NCI-H146 treated with DMSO at 0.1 percent for 48 hours (cell line): Measurements from ENCODE around the gene E4F1.

Source experiments
- DNase-seq: peaks from one replicate; lab custom pipeline; 2025; ENCODE audit not compliant: unreplicated experiment; lab: John Stamatoyannopoulos, UW

The E4F1 gene

DNA sequence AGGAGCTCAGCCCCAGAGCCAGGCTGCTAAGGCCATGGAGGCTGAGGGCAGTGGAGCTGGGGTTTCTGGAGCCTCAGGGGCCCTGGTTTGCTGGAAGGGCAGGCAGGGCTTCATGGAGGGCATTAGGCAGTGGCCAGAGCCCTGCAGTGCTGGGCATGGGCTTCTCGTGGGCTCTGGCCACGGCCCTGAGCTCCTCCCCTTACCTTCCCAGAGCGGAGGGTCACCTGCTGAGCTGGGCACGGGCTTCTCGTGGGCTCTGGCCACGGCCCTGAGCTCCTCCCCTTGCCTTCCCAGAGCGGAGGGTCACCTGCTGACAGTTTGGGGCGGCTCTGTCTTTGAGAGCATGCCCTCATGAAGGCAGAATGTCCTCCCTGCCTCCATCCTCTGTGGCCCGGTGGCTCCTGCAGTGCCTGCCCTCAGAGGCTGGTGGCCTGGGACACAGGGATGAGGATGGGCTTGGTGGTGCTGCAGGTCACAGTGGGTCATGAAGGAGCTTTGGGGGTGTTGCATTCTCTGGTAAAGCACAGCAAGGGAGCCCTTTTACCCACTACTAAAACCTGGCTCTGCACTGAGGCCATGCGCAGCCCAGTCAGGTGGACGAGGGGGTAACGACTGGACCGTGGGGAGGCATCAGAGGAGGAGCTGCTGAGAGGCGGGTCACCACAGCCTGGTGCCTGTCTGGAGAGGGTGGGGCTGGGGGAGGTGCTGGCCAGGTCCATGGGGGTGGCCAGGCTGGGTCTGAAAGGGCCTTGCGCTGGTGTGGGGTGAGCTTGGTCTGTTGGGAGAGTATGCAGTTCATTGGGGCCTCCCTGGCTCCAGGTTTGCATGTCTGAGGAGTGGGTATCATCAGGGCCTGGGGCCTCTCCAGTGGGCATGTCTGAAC, 47.4 kb downstream of the E4F1 start:
- no peak for DNase-seq

DNA sequence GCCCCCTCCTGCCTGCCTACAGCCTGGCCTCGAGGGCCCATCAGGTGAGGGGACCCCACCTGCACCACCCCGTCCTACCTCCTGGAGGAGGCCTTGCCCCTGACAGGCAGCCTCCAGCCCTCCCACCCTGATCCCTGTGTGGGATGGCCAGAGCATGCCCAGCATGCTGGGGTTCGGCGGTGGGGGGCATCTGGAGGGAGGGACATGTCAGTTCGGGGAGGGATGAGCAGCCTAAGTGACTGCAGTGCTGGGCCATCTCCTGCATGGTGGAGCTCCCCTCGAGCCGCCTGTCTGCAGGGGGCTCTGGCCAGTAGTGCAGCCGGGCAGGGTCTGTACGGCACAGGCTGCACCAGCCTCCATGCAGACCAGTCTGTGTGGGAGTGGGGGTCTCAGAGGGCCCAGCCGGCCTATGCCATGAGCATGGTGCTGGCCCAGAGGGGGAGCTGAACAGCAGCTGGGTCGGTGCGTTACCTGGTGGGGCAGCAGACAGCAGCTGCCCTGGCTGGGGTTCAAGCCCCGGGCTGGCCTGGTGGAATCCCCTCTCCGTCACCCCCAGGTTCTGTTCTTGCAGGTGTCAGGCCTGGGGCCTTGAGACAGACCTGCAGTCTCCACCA, 48.6 kb downstream of the E4F1 start:
- DNase-seq, result no peak

GRCh38 chr16:2273484-2273883, 50.1 kb downstream of the E4F1 start:
- DNase-seq, result no peak

DNA sequence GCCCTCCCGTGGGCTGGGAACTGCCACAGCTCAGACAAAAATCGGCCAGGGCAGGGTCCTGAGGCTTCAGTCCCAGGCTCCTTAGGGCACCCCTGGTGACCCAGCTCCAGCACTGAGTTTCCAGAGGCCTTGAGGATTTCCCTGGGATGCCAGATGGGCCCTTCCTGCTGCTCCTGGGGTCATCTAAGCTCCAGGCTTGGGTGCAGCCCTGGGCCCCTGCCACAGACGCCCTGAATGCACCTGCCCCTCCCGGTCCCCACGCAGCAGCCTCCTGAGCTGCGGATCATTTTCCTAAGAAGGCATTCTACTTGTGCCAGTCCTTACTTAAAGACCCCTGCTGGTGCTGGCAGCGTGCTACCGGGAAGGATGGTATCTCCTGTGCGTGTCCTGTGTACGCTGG, 50.5 kb downstream of the E4F1 start:
- no peak for DNase-seq

DNA sequence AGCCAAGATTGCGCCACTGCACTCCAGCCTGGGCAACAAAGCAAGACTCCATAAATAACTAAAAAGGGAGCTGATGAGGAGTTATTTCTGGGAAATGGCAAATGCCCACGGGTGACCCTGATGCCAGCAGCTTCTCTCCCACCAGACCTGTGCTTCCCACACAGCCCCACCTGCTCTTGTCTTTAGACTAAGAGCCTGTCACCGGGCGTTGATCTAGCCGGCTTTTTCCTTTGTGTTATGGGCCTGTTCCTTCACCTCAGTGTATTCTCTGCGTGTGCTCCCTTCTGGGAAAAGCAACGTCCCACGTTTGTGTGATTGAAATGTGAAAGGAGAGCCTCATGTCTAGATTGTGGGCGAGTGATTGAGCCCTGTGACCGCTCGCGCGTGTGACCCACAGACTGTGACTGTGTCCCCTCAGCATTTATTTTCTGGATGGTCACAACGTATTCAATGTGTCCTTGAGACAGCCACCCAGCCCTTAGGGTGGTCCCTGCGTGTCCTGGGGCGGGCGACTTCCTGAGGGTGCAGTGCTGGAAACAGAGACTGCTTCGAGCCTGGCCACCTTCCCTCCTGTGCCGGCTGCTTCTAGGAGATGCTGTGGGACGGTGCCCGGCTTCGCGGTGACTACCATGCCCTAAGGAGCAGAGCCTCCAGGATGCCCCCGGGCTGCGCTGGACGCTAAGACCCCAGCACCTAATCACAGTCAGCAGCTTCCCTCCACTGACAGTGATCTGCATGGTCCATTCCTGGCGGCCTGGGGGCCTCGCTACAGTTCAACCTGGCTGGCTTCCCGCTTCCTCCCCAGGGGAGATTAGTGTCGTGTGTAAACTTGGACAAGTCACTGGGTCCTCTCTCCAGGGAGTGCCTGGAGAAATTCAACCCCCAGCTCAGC, 52.3 kb downstream of the E4F1 start:
- no peak for DNase-seq

DNA sequence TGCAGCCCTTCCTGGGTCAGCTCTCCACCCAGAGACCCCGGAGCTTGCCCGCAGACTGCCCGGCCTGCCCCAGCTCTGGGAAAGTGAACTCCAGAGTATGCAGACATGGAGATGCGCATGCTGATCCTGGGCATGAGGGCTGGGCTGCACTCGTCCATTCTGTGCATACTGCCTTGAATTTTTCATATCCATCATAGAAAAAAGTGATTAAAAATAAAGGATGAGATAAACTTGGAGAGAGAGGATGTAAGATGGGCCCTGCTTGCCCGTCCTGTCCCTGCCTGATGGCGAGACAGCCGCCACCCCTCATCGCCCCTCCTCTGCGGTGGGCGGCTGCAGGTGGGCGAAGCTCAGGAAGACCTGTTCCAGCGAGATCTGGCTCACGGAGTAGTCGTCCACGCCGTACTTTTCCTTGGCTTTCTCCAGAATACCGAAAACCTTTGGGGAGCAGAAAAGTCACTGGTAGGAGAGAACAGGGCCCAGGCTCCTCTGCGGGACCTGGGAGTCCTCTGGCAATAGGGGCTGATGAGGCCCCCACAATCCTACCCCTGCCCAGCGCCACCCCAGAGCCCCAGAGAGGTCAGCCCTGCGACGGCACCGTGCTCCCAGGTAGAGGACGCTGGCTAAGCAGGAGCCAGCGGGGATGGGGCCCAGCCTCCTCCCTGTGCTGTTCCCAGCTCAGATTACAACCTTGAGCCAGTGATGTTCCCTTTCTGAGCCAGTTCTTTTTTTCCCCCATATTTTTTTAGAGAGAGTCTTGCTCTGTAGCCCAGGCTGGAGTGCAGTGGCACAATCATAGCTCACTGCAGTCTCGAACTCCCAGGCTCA, 53.2 kb downstream of the E4F1 start:
- no peak for DNase-seq

GRCh38 chr16:2277466-2278271, 54.3 kb downstream of the E4F1 start:
- no peak for DNase-seq

DNA sequence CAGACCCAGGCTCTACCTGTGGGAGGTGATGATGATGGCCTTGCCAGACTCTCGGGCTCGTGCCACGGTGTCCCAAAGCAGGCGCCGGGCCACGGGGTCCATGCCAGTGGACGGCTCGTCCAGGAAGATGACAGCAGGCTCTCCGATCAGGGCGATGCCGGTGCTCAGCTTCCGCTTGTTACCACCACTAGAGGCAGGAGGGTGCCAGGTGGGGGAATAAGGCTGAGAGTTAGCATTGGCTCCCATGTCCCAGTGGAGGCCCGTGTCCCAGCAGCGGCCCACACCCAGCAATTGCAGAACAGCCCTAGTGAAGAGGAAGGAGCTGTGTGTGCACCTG, 54.8 kb downstream of the E4F1 start:
- DNase-seq, result no peak

DNA sequence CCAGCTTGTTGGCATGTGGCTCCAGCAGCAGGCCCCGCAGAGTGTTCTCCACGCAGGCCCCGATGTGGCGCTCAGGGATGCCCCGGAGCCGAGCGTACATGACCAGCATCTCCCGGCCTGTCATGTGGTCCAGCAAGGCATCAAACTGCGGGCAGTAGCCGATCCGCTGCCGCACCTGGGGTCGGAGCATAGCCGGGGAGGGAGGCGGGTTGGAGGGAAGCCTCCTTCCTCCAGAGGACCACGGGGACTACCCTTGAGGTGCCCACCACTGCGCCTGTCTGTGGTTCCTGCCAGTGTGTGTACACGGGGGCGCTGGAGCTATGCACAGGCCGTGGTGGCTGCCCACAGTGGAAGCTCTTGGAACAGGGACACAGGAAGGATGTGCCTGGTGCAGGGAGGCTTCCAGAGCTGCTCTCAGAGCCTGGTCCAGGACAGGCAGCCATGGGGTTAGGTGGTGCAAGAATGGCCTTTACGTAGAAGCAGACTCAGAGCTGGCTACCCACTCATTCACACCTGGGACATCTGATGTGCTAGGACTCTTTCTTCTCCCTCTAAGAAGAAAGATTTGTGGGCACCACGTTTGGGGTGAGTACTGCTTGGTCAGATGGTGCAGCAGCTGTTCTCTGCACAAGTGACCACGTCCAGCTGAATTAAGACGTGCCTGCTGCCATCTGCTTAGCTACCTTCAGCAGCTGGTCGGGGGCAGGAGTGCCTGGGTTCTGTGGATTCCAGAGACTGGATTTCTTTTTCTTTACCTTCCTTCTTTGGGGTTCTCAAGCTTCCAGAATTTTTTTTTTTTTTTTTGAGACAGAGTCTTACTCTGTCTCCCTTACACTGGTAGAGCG, 55.8 kb downstream of the E4F1 start:
- DNase-seq, result no peak

GRCh38 chr16:2280461-2280860, 57.1 kb downstream of the E4F1 start:
- DNase-seq, result no peak

DNA sequence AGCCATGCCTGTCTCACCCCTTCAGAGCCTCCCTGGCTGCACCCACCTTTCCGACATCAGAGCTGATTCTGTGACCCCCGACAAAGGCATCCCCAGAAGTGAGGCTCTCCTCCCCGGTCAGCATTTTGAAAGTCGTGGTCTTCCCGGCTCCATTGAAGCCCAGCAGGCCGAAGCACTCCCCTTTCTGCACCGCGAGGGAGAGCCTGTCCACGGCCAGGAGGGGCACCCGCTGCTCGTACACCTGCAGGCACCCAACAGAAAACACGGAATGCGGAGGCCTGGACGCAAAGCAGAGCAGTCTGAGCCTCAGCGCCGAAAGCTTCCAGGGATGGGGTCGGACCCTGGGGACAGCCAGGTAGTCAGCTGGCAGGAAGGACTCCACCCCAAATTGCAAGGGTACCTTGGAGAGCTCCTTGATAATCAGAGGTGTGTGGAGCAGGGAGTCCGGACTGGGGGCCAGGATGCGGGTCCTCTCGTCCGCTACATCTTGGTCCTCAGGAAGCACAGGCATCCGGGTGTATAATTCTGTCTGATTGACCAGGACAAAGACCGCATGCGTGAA, 57.7 kb downstream of the E4F1 start:
- no peak for DNase-seq

- no peak for DNase-seq
These were observed 58.9 kb downstream of the E4F1 start for GRCh38 chr16:2282262-2282661.

DNA sequence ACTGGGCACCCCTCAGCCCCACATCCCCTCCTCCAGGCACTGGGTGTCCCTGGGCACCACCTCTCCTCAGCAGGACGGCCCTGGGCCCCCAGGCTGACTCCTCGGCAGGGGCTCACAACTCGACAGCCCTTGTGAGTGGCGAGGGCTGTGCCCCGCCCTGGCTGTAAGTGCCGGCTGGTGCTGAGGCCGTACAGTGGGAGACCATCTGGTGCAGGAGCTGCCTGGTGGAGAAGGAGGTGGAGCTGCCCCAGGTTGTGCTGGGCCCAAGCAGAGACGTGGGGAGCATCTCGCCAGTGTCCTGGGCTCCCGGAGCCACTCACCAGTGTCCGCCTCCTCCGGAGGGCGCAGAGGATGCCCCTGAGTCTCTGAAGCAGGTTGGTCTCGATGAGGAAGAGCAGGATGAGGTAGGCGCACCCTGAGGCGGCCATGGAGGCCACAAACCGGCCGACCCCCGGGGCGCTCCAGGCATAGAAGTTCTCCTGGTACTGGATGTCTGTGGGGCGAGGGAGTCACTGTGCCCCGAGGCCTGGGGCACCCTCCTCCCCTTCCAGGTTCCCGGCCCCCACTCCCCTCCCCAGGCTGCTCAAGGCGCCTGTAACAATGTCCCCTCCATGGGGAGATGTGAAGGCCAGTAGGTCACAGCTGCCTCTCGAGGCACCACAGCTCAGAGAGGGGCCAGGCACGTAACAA, 59.6 kb downstream of the E4F1 start:
- DNase-seq, result no peak

DNA sequence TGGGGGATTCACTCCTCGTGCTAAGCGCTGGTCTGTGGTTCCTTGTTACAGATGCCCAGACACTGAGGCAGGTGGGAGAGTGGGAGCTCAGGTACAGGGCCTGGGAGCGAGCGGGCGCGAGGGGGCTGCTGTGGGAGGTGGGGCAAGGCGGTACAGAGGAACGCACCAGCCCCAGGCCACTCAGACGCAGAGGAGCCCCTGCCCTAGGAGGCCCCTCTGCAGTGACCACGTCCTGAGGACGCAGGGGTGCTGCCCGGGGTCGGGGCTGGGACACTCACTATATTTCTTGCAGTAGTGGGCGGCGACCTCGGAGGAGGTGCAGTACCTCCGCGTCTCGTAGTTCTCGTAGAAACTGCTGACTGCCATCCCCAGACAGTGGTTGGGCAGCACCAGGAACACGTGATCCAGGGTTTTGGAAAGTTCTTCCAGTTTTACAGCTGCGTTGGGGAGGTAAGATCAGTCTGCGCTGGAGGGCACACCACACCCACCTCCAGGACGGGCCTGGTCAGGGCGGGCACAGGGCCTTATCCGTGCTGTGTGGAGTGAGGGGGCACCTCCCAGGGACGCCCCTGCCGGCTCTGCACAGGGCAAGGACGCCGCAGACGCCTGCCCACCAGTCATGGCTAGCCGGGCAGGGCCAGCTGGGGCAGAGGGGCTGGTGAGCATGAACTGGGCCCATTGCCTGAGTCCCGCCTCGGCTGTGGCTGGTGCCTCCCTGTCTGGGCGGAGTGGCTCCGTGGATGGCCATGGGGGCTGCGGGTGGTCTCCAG, 60.8 kb downstream of the E4F1 start:
- DNase-seq, result no peak

DNA sequence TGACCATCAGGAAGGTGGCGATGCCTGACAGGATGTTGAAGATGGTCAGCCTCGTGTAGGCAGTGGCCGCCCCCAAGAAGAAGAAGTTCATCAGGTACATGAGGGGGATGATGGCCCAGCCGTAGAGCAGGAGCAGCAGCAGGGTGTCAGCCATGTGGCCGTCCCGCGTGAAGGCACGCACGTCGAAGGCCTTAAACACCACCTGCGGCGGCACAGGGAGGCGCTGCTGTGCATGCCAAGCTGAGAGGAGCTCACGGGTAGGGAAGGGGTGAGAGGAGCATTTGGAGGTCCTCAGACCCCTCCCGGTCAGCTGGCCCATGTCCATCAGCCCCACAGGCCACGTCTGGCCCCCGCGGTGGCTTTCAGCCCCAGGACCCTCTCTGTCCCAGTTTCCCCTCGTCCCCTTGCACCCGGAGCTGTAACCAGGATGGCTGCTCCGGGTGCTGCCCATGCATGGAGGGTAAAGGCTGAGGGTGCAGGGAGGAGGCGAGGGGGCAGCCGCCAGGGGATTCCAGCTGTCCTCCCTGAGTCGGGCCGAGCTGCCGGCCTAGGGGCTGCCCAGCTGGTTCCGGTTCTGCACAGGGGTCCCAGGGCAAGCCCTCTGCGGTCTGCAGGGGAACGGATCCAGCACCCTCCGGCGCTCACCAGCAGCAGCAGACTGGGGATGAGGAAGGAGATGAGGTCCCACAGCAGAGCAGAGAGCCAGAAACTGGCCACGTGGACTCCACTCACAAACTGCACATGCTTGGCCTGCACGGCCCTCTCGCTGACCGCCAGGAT, 61.6 kb downstream of the E4F1 start:
- no peak for DNase-seq
